ENCODE results near the gene NDUFV1. TPM values are rescaled to one million over a fixed set of nuclear protein-coding genes. Genes with fewer than 3 reads are reported as not detected.
"Not testable (repeated sequence)": the region's sequence is repeated elsewhere in the genome, so short reads cannot be mapped to it uniquely, and the experiment has no call there.

Gene NDUFV1
- total RNA-seq, 1 donor from 2014 or later: 180 TPM

DNA sequence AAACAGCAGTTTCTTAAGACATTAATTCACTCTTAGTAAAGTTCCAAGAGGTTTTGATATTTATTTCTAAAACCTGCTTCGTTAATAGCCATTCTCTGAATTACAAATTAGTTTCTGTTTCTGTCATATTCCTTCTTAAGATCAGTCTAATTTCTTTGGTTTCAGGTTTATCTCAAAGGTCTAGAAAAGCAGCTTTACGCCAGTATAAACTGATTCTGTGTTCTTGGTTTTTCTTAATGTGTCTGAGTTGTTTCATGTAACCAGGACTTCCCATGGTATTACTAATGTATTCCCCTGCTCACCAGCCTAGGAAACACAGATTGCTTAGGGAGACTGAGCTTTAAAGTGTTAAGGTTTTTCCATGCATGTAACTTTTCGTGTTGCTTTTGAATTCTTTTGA lies 50.6 kb downstream of the NDUFV1 start:
- no peaks in the 10 kb centered on the region for H3K9me3 Mint-ChIP-seq
- H3K36me3 Mint-ChIP-seq: no peaks in the 10 kb centered on the region
- peaks cover 11% of the 10 kb centered on the region for H3K4me1 Mint-ChIP-seq
- no peak overlapping the region for H3K4me3 Mint-ChIP-seq
- TF ChIP-seq, protein P1, sequence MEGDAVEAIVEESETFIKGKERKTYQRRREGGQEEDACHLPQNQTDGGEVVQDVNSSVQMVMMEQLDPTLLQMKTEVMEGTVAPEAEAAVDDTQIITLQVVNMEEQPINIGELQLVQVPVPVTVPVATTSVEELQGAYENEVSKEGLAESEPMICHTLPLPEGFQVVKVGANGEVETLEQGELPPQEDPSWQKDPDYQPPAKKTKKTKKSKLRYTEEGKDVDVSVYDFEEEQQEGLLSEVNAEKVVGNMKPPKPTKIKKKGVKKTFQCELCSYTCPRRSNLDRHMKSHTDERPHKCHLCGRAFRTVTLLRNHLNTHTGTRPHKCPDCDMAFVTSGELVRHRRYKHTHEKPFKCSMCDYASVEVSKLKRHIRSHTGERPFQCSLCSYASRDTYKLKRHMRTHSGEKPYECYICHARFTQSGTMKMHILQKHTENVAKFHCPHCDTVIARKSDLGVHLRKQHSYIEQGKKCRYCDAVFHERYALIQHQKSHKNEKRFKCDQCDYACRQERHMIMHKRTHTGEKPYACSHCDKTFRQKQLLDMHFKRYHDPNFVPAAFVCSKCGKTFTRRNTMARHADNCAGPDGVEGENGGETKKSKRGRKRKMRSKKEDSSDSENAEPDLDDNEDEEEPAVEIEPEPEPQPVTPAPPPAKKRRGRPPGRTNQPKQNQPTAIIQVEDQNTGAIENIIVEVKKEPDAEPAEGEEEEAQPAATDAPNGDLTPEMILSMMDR (IDR thresholded peaks at IDR 0.05; ENCODE audit: unreplicated experiment): no peak
- no peak overlapping the region for H3K27ac Mint-ChIP-seq
- H3K27me3 Mint-ChIP-seq (ENCODE audit: low read depth): peaks cover 15% of the 10 kb centered on the region
- no peak for DNase-seq (ENCODE audit: low spot score in 2 of 2, unreplicated experiment in 2 of 2)

- not testable (repeated sequence) for H3K9me3 Mint-ChIP-seq; H3K36me3 Mint-ChIP-seq; H3K27ac Mint-ChIP-seq; H3K4me1 Mint-ChIP-seq; H3K27me3 Mint-ChIP-seq (ENCODE audit: low read depth); DNase-seq (ENCODE audit: low spot score in 2 of 2, unreplicated experiment in 2 of 2); H3K4me3 Mint-ChIP-seq
Observed at GRCh38 chr11:67659651-67660165, 53.0 kb downstream of the NDUFV1 start.

GRCh38 chr11:67660752-67661151 lies 54.0 kb downstream of the NDUFV1 start:
- H3K9me3 Mint-ChIP-seq; H3K27ac Mint-ChIP-seq; H3K4me3 Mint-ChIP-seq; H3K4me1 Mint-ChIP-seq; H3K36me3 Mint-ChIP-seq; H3K27me3 Mint-ChIP-seq (ENCODE audit: low read depth); DNase-seq (ENCODE audit: low spot score in 2 of 2, unreplicated experiment in 2 of 2): not testable (repeated sequence)

Other genes with a start within 250 kb of the NDUFV1 start
- 5.9 to 6.3 TPM (median 6.1 TPM) in 3 replicates for gene CLCF1, start 233.3 kb upstream of the NDUFV1 start, total RNA-seq
- 44.7 to 48.8 TPM (median 48.7 TPM) in 3 replicates for gene RAD9A, start 214.9 kb upstream of the NDUFV1 start, total RNA-seq
- gene PPP1CA, start 205.1 kb upstream of the NDUFV1 start, total RNA-seq: 103 to 107 TPM (median 103 TPM) in 3 replicates
- gene TBC1D10C, start 202.9 kb upstream of the NDUFV1 start, total RNA-seq: 0.41 to 0.82 TPM (median 0.74 TPM) in 3 replicates
- gene CARNS1, start 191.3 kb upstream of the NDUFV1 start, total RNA-seq: 19.5 to 24.6 TPM (median 21.1 TPM) in 3 replicates
- 59.7 to 63.1 TPM (median 62.2 TPM) in 3 replicates for gene RPS6KB2, start 178.4 kb upstream of the NDUFV1 start, total RNA-seq
- gene PTPRCAP, start 169.3 kb upstream of the NDUFV1 start, total RNA-seq: 1.4 to 1.8 TPM (median 1.6 TPM) in 3 replicates
- gene CORO1B, start 163.5 kb upstream of the NDUFV1 start, total RNA-seq: 70.2 to 75.7 TPM (median 71.7 TPM) in 3 replicates
- gene GPR152, start 154.2 kb upstream of the NDUFV1 start, total RNA-seq: 0.16 TPM in 1 of 3 replicates, not detected in the others
- 0.29 to 0.43 TPM (median 0.33 TPM) in 3 replicates for gene CABP4, start 151.6 kb upstream of the NDUFV1 start, total RNA-seq
- gene TMEM134, start 137.7 kb upstream of the NDUFV1 start, total RNA-seq: 64.3 to 69.3 TPM (median 67.8 TPM) in 3 replicates
- gene AIP, start 123.9 kb upstream of the NDUFV1 start, total RNA-seq: 43.6 to 45.2 TPM (median 44.6 TPM) in 3 replicates
- gene PITPNM1, start 101.6 kb upstream of the NDUFV1 start, total RNA-seq: 54.9 to 56.0 TPM (median 55.8 TPM) in 3 replicates
- gene CDK2AP2, start 98.8 kb upstream of the NDUFV1 start, total RNA-seq: 16.6 to 17.6 TPM (median 17.4 TPM) in 3 replicates
- not detected in 3 replicates for gene CABP2, start 83.5 kb upstream of the NDUFV1 start, total RNA-seq
- gene GSTP1, start 23.1 kb upstream of the NDUFV1 start, total RNA-seq: 875 to 906 TPM (median 905 TPM) in 3 replicates
- gene NUDT8, start 23.0 kb downstream of the NDUFV1 start, total RNA-seq: 5.0 to 6.2 TPM (median 5.6 TPM) in 3 replicates
- gene TBX10, start 32.8 kb downstream of the NDUFV1 start, total RNA-seq: not detected in 3 replicates
- not detected in 3 replicates for gene ACY3, start 43.8 kb downstream of the NDUFV1 start, total RNA-seq
- gene ALDH3B2, start 67.7 kb downstream of the NDUFV1 start, total RNA-seq: 2.5 to 3.1 TPM (median 2.7 TPM) in 3 replicates